Sigmoid colon (tissue), 4 donors: Measurements from ENCODE around the gene GAL3ST2.

Experiments
- CTCF ChIP-seq, 4 experiments: fragments of 450-650 bp in 3 of 4; fragments of 200-600 bp in 1 of 4; IDR thresholded peaks; one replicate each; pipeline ENCODE4 v1.5.1; 2016 to 2019; ENCODE audit warnings: antibody characterized with exemption in 4 of 4, mild to moderate bottlenecking in 3 of 4, moderate library complexity in 2 of 4
- EP300 ChIP-seq, 4 donors: sonication (generic); formaldehyde crosslinking; IDR thresholded peaks; one replicate each; pipeline ENCODE4 v1.6.1; 2017; ENCODE audit warnings: antibody characterized with exemption in 4 of 4
- POLR2A ChIP-seq, 2 donors: fragments of 450-650 bp; IDR thresholded peaks; one replicate each; pipeline ENCODE4 v1.6.1; 2016; ENCODE audit warnings: antibody characterized with exemption in 2 of 2, mild to moderate bottlenecking in 2 of 2, moderate library complexity in 2 of 2
- POLR2AphosphoS5 ChIP-seq, 4 donors: sonication (generic); formaldehyde crosslinking; IDR thresholded peaks; one replicate each; pipeline ENCODE4 v1.6.1; 2017; ENCODE audit warnings: antibody characterized with exemption in 4 of 4

DNA sequence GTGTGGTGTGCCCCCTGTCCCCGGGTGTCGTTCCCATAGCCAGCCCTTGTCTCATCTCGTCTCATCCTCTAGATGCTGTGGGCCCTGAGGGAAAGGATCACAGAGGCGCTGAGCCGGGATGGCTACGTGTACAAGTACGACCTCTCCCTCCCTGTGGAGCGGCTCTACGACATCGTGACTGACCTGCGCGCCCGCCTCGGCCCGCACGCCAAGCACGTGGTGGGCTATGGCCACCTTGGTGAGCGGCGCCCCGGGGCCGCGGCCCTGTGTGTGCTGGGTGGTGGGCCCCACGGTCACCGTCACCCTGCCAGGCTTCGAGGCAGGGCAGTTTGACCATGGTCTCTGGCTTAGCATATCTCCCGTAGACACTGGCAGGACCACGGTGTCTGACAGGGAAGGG lies 20.8 kb upstream of the GAL3ST2 start:
- TF ChIP-seq CTCF (IDR thresholded peaks at IDR 0.05) = no peak
- TF ChIP-seq EP300 (IDR thresholded peaks at IDR 0.05) = no peak
- no peak for TF ChIP-seq POLR2A (IDR thresholded peaks at IDR 0.05)
- no peak for TF ChIP-seq POLR2AphosphoS5 (IDR thresholded peaks at IDR 0.05)
